Measurements from ENCODE around the gene SOX6. TPM values are rescaled to one million over a fixed set of nuclear protein-coding genes. Genes with fewer than 3 reads are reported as not detected.
"Not testable (repeated sequence)": the region's sequence is repeated elsewhere in the genome, so short reads cannot be mapped to it uniquely, and the experiment has no call there.

SOX6 gene
- total RNA-seq, 1 experiment from 2014 or later: 7.9 TPM

DNA sequence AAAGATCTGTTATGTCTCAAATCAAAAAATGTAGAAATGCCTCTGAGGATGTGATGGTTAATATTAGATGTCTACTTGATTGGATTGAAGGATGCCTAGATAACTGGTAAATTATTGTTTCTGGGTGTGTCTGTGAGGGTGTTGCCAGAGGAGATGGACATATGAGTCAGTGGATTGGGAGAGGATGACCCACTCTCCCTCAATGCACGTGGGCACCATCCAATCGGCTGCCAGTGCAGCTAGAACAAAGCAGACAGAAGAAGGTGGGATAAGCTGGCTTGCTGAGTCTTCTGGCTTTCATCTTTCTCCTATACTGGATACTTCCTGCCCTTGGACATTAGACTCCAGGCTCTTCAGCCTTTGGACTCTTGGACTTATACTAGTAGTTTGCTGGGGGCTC lies 430.3 kb downstream of the SOX6 start:
- H3K9me3 ChIP-seq (replicated peaks): no peaks in the 10 kb centered on the region
- H3K36me3 ChIP-seq: no peaks in the 10 kb centered on the region
- DNase-seq: no peak
- H3K4me3 ChIP-seq: no peak overlapping the region
- H3K27ac ChIP-seq: no peak overlapping the region
- no peaks in the 10 kb centered on the region for H3K4me1 ChIP-seq
- no peaks in the 10 kb centered on the region for H3K27me3 ChIP-seq

DNA sequence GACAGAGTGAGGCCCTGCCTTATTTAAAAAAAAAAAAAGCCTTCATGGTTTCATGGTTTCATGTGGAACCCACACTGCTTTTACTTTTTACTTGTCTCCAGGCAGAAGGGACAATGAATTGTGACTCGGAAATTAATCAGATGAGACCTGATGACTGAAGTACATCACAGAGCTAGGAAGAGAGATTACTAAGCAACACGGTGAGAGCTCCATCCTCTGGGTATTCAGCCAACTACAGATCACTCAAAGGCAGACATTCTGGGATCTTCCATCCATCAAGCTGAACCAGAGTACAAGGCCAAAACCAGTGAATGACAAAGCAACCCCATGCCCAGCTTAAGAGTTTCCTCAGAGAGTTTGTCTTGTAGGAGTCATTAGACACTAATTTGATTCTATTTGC lies 433.2 kb downstream of the SOX6 start:
- Histone ChIP-seq H3K4me1 (no peaks in the 10 kb centered on the region), H3K4me3 (no peak overlapping the region), H3K27ac (no peak overlapping the region), H3K9me3 (replicated peaks) (no peaks in the 10 kb centered on the region), H3K36me3 (no peaks in the 10 kb centered on the region), H3K27me3 (no peaks in the 10 kb centered on the region)
- no peak for DNase-seq

GRCh38 chr11:15922745-15923144 lies 433.6 kb downstream of the SOX6 start:
- H3K27me3 ChIP-seq; H3K4me3 ChIP-seq; DNase-seq; H3K4me1 ChIP-seq; H3K9me3 ChIP-seq (replicated peaks); H3K27ac ChIP-seq; H3K36me3 ChIP-seq: not testable (repeated sequence)

- Histone ChIP-seq H3K4me3 (no peak overlapping the region), H3K9me3 (replicated peaks) (no peaks in the 10 kb centered on the region), H3K27ac (no peak overlapping the region), H3K4me1 (no peaks in the 10 kb centered on the region), H3K36me3 (no peaks in the 10 kb centered on the region), H3K27me3 (0 out of 2 replicates have a peak, but pooled peaks cover 2% of the 10 kb centered on the region)
- no peak for DNase-seq
Observed at GRCh38 chr11:15920856-15921629, 435.3 kb downstream of the SOX6 start.

GRCh38 chr11:15918674-15919073 lies 437.7 kb downstream of the SOX6 start:
- Histone ChIP-seq H3K4me1 (no peaks in the 10 kb centered on the region), H3K36me3 (no peaks in the 10 kb centered on the region), H3K27ac (no peak overlapping the region), H3K27me3 (0 out of 2 replicates have a peak, but pooled peaks cover 2% of the 10 kb centered on the region), H3K4me3 (no peak overlapping the region), H3K9me3 (replicated peaks) (no peaks in the 10 kb centered on the region)
- DNase-seq: no peak

- Histone ChIP-seq H3K36me3 (no peaks in the 10 kb centered on the region), H3K4me1 (no peaks in the 10 kb centered on the region), H3K27ac (no peak overlapping the region), H3K9me3 (replicated peaks) (no peaks in the 10 kb centered on the region), H3K4me3 (no peak overlapping the region), H3K27me3 (0 out of 2 replicates have a peak, but pooled peaks cover 2% of the 10 kb centered on the region)
- DNase-seq: no peak
Observed at GRCh38 chr11:15918212-15918611, 438.1 kb downstream of the SOX6 start.

All from SJCRH30 (cell line).